Right kidney (tissue), 1 donor: ENCODE results near the gene SRSF5.

ENCODE experiments used
- DNase-seq: peaks from one replicate; pipeline ENCODE4 v3.0.0-alpha.2; 2016

Gene SRSF5

DNA sequence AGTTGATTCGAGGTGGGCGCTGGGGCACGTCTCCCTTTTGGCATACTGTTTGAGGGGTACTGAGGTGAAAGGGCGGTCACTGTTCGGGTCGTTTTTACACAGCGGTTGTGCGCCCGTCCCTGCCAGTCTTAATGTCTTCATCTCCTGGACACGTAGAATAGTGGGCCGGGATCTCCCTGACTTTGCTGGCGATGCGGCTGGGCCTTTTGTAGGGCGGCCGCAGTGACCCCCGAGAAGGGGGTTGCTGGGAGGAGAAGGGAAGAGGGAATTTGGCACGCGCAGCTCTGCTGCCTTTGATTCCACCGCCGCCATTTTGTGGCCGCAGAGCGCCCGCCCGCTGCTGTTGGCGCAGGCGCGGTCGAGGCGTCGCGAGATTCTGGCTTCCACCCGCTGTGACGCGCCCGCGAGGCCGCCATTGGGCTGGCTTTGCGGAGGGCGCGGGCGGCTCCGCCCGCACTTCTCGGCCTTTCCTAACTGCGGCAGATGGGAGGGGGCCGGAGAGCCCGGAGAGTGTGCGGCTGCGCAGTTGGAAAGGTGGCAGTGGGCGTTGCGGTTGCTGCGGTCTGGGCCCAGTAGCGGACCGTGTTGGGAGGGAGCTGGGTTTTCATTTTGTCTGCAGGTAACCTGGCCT, 542 bp downstream of the SRSF5 start:
- DNase-seq = peak; percentile 93

DNA sequence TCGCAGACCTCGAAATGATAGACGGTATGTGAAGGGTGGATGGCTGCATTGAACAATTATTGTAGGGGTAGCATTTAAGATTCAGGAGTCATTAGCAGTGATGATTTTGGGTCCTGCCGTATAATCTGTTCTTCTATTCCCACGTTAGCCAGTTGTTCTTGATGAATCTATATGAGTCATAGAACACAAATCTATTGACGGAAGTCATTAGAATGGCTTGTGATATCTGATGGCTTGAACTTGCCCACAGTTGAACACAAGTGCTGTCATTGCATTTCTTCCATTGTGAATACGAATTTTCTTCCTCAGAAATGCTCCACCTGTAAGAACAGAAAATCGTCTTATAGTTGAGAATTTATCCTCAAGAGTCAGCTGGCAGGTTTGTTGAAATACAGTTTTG, 1.9 kb downstream of the SRSF5 start:
- DNase-seq = no peak

DNA sequence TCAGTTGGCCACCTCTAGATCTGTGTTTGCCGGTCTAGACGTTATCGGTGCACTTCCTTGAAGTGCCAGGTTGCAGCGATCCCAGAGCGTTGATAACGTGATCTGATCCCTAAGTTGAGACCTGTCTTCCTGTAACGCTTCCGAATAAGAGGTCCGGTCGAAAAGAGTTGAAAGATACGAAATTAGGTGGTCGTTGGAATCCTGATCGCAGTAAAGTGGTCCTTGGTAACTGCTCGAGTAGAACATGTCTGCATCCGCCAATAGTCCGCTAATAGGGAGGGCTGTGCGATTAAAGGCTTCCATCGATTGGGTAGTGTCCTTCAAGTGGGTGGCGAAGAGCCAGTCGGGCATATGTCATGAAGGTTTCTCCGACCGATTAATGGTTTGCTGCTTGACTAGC, 2.7 kb downstream of the SRSF5 start:
- no peak for DNase-seq

- DNase-seq = no peak
These were observed 3.6 kb downstream of the SRSF5 start for GRCh38 chr14:69770559-69770958.

DNA sequence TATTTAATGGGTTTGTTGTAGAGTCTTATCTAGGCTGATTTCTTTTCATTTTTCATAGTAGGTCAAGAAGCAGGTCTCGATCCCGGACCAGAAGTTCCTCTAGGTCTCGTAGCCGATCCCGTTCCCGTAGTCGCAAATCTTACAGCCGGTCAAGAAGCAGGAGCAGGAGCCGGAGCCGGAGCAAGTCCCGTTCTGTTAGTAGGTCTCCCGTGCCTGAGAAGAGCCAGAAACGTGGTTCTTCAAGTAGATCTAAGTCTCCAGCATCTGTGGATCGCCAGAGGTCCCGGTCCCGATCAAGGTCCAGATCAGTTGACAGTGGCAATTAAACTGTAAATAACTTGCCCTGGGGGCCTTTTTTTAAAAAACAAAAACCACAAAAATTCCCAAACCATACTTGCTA, 4.2 kb downstream of the SRSF5 start:
- no peak for DNase-seq

DNA sequence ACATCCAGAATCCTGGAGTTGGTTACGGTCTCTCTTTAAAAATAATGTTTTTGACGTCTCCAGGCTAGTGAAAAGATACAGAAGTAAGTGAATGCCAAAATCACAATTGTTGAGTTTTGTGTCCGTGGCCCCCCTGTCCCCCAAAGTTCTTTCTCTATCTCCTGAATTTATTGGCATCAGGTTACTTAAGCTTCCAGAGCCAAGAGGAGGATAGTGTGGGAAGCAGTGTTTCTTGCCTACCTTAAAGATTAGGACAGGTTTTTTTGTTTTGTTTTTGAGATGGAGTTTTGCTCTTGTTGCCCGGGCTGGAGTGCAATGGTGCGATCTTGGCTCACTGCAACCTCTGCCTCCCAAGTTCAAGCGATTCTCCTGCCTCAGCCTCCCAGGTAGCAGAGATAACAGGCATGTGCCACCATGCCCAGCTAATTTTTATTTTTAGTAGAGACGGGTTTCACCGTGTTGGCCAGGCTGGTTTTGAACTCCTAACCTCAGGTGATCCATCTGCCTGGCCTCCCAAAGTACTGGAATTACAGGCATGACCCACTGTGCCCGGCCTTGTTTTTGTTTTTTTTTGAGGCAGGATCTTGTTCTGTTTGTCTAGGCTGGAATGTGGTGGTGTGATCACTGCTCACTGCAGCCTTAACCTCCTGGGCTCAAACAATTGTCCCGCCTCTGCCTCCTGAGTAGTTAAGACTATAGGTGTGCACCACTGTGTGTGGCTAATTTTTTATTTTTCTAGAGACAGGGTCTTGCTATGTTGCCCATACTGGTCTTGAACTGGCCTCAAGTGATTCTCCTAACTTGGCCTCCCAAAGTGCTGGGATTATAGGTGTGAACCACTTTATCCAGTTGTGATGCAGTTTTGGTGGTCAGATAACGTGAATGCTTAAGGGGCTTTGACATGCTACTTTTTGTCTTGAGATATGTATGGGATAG, 5.4 kb downstream of the SRSF5 start:
- DNase-seq = no peak

DNA sequence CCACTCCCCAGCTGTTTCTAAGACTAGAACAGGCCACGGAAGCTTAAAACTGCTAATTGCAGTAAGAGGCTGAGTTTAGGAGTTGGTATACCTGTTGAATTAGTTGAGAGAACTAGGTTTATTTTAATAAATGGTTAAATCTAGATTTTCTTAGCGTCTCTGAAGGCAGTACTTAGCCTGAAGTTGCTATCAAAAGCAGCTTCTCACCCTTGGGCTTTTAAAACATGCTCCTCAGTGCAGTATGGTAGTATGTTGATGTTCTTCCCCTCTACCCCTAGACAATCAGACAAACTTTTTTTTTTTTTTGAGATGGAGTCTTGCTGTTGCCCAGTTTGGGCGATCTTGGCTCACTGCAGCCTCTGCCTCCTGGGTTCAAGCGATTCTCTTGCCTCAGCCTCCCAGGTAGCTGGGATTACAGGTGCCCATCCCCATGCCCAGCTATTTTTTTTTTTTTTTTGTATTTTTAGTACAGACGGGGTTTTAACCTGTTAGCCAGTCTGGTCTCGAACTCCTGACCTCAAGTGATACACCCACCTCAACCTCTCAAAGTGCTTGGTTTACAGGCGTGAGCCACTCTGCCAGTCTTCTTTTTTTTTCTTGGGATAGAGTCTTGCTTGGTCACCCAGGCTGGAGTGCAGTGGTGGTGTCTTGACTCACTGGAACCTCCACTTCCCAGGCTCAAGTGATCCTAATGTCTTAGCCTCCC, 6.8 kb downstream of the SRSF5 start:
- DNase-seq = no peak

GRCh38 chr14:69775012-69775411, 8.1 kb downstream of the SRSF5 start:
- DNase-seq = no peak

DNA sequence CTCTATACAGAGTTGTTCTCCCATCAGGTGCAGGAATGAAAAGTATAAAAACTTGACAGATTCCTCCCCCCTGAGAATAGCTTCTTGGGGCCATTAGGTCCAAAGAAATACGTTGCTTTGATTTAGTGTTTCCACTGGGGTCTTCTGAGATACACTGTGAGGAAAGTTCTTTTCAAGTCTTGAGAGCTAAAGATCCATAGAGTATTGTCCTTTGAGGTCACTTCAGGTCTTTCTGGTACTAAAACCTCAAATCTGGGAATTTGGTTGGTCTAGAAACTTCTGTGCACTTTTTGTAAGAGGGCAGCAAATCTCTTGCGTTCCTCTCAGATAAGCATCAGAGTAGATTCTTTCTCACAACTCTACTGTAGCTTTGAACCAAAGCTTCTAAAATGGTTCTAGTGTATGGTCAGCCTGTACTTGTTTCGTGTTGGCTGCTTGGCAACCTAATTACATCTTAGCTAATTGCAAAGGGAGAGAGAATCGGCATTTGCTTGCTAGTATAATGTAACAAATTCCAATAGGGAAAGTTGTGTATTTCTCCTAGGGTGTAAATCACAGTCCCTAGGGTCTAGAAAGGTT, 10.0 kb downstream of the SRSF5 start:
- no peak for DNase-seq

- no peak for DNase-seq
These were observed 12.1 kb downstream of the SRSF5 start for GRCh38 chr14:69779088-69779487.

DNA sequence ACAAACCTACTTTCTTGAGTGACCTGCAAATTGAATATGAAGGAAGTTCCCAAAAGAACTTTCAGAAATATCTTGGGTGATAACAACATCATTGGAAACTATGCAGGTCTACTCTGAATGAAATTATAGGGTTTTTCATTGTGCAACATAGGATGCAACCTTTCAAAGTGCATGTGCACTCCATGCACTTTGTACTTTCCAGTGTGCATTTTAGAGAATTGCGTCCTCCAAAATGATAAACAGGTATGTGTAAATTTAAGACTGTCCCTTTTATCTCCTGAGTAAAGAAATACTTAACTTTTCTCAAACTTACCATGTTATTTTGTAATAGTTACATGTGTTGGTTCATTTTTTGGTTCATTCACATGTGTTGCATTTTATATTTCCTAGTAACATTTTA, 13.2 kb downstream of the SRSF5 start:
- no peak for DNase-seq

DNA sequence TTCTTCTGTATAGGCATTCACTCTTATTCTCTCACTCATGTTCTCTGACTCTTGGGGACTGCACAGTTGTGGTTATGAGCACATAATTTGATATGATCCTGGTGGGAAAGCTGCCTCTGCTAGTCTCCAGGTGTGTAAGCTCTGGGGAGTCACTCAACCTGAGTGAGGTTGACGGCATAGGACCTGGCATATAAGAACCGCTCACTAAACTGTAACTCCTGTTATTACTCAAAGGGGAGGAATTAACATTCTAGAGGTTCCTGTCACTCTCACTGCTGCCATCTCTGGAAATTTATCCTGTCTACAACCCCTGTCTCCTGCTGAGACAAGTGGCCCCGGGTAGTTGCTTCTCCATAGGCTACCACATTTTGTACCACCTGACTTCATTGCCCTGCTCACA, 14.0 kb downstream of the SRSF5 start:
- DNase-seq = no peak

GRCh38 chr14:69784942-69785341, 18.0 kb downstream of the SRSF5 start:
- DNase-seq = no peak

DNA sequence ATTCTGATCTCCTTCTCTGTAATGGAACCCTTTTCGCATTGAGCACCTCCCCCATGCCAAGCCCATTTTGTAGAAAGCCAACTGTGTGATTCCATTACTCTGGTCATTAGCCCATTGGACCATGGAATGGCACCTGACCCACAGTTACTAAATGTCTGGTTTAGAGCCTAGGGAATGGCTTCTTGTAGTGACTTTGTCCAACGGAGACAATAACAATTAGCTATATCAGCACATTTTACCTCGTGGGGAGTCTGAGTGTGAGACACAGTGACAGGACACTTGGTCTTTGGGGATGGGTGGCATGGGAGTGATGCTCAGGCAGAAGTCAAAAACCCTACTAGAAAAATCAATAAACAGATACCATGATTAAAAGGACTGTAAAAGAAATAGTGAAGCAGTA, 19.7 kb downstream of the SRSF5 start:
- no peak for DNase-seq

DNA sequence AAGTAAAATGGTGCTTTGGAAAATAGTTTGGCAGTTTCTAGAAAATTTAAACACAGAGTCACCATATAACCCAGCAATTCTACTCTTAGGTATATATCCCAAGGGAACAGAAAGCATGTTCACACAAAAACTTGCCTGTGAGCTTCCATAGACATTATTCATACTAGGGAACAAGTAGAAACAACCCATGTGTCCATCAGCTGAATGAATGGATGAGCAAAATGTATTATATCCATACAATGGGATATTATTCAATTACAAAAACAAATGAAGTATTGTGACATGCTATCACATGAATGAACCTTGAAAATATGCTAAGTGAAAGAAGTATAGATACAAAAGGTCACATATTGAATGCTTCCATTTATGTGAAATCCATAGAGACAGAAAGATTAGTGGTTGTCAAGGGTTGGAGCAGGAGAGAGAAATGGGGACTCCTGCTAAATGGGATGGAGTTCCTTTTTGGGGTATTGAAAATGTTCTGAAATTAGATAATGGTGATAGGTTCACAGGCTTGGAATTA, 22.2 kb downstream of the SRSF5 start:
- DNase-seq = no peak

GRCh38 chr14:69792887-69793421, 26.0 kb downstream of the SRSF5 start:
- DNase-seq = no peak

GRCh38 chr14:69794791-69795190, 27.8 kb downstream of the SRSF5 start:
- DNase-seq = no peak

GRCh38 chr14:69795691-69796090, 28.7 kb downstream of the SRSF5 start:
- no peak for DNase-seq

GRCh38 chr14:69796797-69797500, 30.0 kb downstream of the SRSF5 start, which contains the start of gene SLC10A1:
Gene SLC10A1, minus strand, starts transcription at chr14:69797241. Its CDS starts 86 bp downstream, at chr14:69797155.
- DNase-seq = no peak

DNA sequence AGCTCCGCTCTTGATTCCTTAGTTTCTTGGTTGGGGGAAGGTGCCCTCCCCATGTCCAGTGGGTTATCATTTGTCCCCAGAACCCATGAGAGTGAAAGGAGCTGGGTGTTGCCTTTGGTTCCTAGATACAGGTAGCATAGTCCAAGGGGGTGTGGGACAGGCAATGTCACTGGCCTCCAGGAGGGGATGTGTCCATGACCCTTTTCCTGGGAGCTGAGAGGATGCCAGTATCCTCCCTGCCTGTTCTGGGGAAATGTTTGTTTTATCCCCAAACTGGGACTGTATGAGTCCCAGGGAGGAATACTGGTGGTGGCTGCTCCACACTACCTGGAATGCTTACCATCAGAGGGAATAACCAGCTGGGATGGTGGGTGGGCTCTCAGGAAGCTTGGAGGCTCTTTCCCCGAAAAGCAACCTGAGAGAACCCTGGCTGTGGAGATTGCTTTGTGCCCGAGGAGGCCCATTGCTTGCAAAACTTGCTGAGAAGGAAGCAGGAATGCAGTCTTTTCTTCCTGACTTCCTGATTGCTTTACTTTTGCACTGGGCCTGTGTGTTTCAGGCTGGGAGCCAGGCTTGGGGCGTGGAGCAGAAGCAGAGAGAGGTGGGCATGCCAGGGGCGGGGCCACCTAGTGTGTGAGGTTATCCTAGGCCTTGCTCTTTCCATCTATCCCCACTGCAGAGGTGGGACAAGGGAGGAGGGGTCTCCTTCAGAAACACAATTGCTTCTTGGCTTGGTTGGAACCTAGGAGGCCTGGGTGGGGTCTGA, 30.8 kb downstream of the SRSF5 start:
- no peak for DNase-seq

DNA sequence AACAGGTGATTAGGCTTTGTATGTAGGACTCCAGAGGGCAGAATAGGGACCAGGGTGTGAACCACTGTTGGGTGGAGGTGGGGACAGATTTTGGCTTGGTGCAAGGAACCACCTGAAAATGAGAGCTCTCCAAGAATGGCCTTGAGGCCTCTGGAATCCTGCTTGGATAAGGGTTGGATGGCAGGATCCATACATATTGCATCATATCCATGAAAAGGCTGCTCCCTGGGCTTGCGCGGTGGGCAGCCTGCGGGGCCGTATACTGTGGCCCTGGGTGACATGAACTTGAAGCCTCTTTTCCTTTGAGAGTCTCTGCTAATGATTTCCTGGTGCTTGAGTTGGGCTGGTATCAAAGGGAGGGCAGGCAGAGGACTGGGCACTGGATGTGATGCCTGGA, 31.4 kb downstream of the SRSF5 start:
- no peak for DNase-seq
